GM23338 (cell line): ENCODE measurements around the gene GSPT2. TPM values are rescaled to one million over a fixed set of nuclear protein-coding genes. Genes with fewer than 3 reads are reported as not detected.

ENCODE experiments used
- ATAC-seq: fragments of 200-7000 bp; cut with Tn5 transposase; 3 replicates; pipeline ENCODE4 v1.9.1; 2020
- DNase-seq: peaks from one replicate; pipeline ENCODE4 v3.0.0-alpha.2; 2015; ENCODE audit warnings: low spot score
- H2AFZ ChIP-seq: fragments of 200-600 bp; sonication (generic); 2 replicates; pipeline ENCODE4 v1.8.0; 2016; ENCODE audit warnings: antibody characterized with exemption, mild to moderate bottlenecking, moderate library complexity
- H3F3A ChIP-seq: fragments of 200-600 bp; sonication (generic); replicated peaks from 2 replicates; pipeline ENCODE4 v1.8.0; 2017; ENCODE audit warnings: antibody characterized with exemption, mixed run types, low read depth
- H3K27ac ChIP-seq: fragments of 200-600 bp; sonication (generic); 2 replicates; pipeline ENCODE4 v1.6.1; 2016; ENCODE audit warnings: low read depth
- H3K27me3 ChIP-seq: fragments of 200-600 bp; sonication (generic); 2 replicates; pipeline ENCODE4 v1.8.0; 2016; ENCODE audit warnings: mild to moderate bottlenecking, mixed run types, moderate library complexity; ENCODE audit not compliant: insufficient read depth
- H3K36me3 ChIP-seq: fragments of 200-600 bp; sonication (generic); 2 replicates; pipeline ENCODE4 v1.8.0; 2016; ENCODE audit warnings: mild to moderate bottlenecking; ENCODE audit not compliant: insufficient read depth
- H3K4me1 ChIP-seq: fragments of 200-600 bp; sonication (generic); 2 replicates; pipeline ENCODE4 v1.8.0; 2016; ENCODE audit warnings: mild to moderate bottlenecking, moderate library complexity; ENCODE audit not compliant: insufficient read depth
- H3K4me2 ChIP-seq: fragments of 200-600 bp; sonication (generic); 2 replicates; pipeline ENCODE4 v1.7.1; 2017; ENCODE audit warnings: mixed run types
- H3K4me3 ChIP-seq: fragments of 200-600 bp; sonication (generic); 2 replicates; pipeline ENCODE4 v1.6.1; 2016; ENCODE audit warnings: mixed run types
- H3K79me2 ChIP-seq: fragments of 200-600 bp; sonication (generic); replicated peaks from 2 replicates; pipeline ENCODE4 v1.8.0; 2017; ENCODE audit warnings: mild to moderate bottlenecking; ENCODE audit not compliant: insufficient read depth
- H3K9me2 ChIP-seq: fragments of 200-600 bp; sonication (generic); 2 replicates; pipeline ENCODE4 v1.8.0; 2017; ENCODE audit not compliant: insufficient read depth
- H4K20me1 ChIP-seq: fragments of 200-600 bp; sonication (generic); replicated peaks from 2 replicates; pipeline ENCODE4 v1.8.0; 2017; ENCODE audit warnings: mild to moderate bottlenecking; ENCODE audit not compliant: insufficient read depth
- H3K27ac Mint-ChIP-seq: 2 replicates; pipeline ENCODE4 v1.8.0; 2020; ENCODE audit warnings: inconsistent platforms, mild to moderate bottlenecking, moderate library complexity, mixed read lengths
- H3K27me3 Mint-ChIP-seq: 3 replicates; pipeline ENCODE4 v1.8.0; 2022; ENCODE audit warnings: low read depth, mild to moderate bottlenecking, moderate library complexity, mixed read lengths, inconsistent platforms; ENCODE audit not compliant: insufficient read depth, poor library complexity
- H3K36me3 Mint-ChIP-seq: 3 replicates; pipeline ENCODE4 v1.8.0; 2021; ENCODE audit warnings: low read depth, mild to moderate bottlenecking, inconsistent platforms, moderate library complexity, mixed read lengths
- H3K4me1 Mint-ChIP-seq: 3 replicates; pipeline ENCODE4 v1.8.0; 2020; ENCODE audit warnings: mild to moderate bottlenecking, inconsistent platforms, mixed read lengths
- H3K4me3 Mint-ChIP-seq: 3 replicates; pipeline ENCODE4 v1.8.0; 2021; ENCODE audit warnings: moderate library complexity, mild to moderate bottlenecking, inconsistent platforms, mixed read lengths
- H3K9me3 Mint-ChIP-seq: 3 replicates; pipeline ENCODE4 v1.8.0; 2020; ENCODE audit warnings: moderate library complexity, mild to moderate bottlenecking, inconsistent platforms, mixed read lengths
- CTCF ChIP-seq, 2 experiments: fragments of 200-600 bp in 1 of 2; sonication (generic) in 1 of 2; conservative IDR thresholded peaks; 2 replicates each; pipeline versions ENCODE4 v1.5.1 to v1.6.1; 2016 to 2017; ENCODE audit warnings: antibody characterized with exemption in 2 of 2, low read depth in 2 of 2, mild to moderate bottlenecking in 2 of 2, moderate library complexity in 1 of 2
- ETS1 ChIP-seq: IDR thresholded peaks from 2 replicates; pipeline ENCODE4 v1.6.1; 2016; ENCODE audit warnings: antibody characterized with exemption
- EZH2 ChIP-seq: fragments of 200-600 bp; sonication (generic); IDR thresholded peaks from one replicate; pipeline ENCODE4 v1.8.0; 2017; ENCODE audit warnings: antibody characterized with exemption, mild to moderate bottlenecking, low read depth; ENCODE audit not compliant: unreplicated experiment
- EZH2phosphoT487 ChIP-seq: fragments of 200-600 bp; sonication (generic); IDR thresholded peaks from one replicate; pipeline ENCODE4 v1.8.1; 2018; ENCODE audit warnings: antibody characterized with exemption; ENCODE audit not compliant: unreplicated experiment
- ZNF114 ChIP-seq: fragments of 250-450 bp; sonication (Bioruptor Pico); IDR thresholded peaks from 2 replicates; pipeline ENCODE4 v1.5.0; 2020; ENCODE audit warnings: mild to moderate bottlenecking, moderate library complexity
- ZNF462 ChIP-seq: fragments of 250-450 bp; sonication (Bioruptor Pico); IDR thresholded peaks from 2 replicates; pipeline ENCODE4 v1.5.0; 2020; ENCODE audit warnings: mild to moderate bottlenecking, moderate library complexity
- polyA plus RNA-seq: library from polyadenylated mRNA; unstranded; fragments of >200 nt; fragmentation: Nextera tagmentation; extraction: Ambion mirVana; gene quantifications from 2 replicates; pipeline ENCODE4 v1.2.1, GENCODE V29; 2016
- total RNA-seq: library from RNA; depleted of rRNA; stranded (reverse); fragments of >200 nt; shearing (Covaris generic); gene quantifications from 2 replicates; pipeline ENCODE4 v1.2.3, GENCODE V29; 2014

Gene GSPT2
- total and polyA plus RNA-seq, 2 experiments from 2014 or later = 19.5 to 26.2 TPM

- TF ChIP-seq ZNF462 (no peak), ETS1 (no peak), EZH2phosphoT487 (no peak), CTCF (conservative IDR thresholded peaks at IDR 0.05; ENCODE audit: low read depth in 2 of 2) (no peak), EZH2 (no peak)
Measured at GRCh38 chrX:51737091-51737490, 6.2 kb upstream of the GSPT2 start (continued).

- Histone ChIP-seq H3K9me2 (no peaks in the 10 kb centered on the region), H3K79me2 (peaks cover 26% of the 10 kb centered on the region), H3K27ac (peak overlapping the region; percentile 75), H3K27me3 (no peaks in the 10 kb centered on the region), H3F3A (no peaks in the 10 kb centered on the region), H4K20me1 (0 out of 2 replicates have a peak, but pooled peaks cover 5% of the 10 kb centered on the region), H3K4me1 (peaks cover 7% of the 10 kb centered on the region; the same call in 1 of the 2 replicates), H3K36me3 (no peaks in the 10 kb centered on the region; the same call in 1 of the 2 replicates), H2AFZ (no peak overlapping the region), H3K4me3 (peak overlapping the region; percentile 72), H3K4me2 (peak overlapping the region; percentile 72)
- Mint-ChIP-seq H3K4me1 (peaks cover 9% of the 10 kb centered on the region), H3K27ac (peak overlapping the region; percentile 92), H3K4me3 (peak overlapping the region; percentile 94), H3K36me3 (peaks cover 26% of the 10 kb centered on the region), H3K9me3 (no peaks in the 10 kb centered on the region; the same call in 2 of the 3 replicates), H3K27me3 (no peaks in the 10 kb centered on the region)
- DNase-seq (peak; percentile 47), ATAC-seq (peak; percentile 83)
- TF ChIP-seq ZNF114 (no peak), EZH2phosphoT487 (no peak), ZNF462 (peak; percentile 35; the same call in 1 of the 2 replicates)
Measured at GRCh38 chrX:51742586-51742985, 656 bp upstream of the GSPT2 start.
